Endodermal cell (in vitro differentiated cells): Measurements from ENCODE around the gene PPP1R16B. TPM values are rescaled to one million over a fixed set of nuclear protein-coding genes. Genes with fewer than 3 reads are reported as not detected.
A peak's percentile ranks its signal among the peaks of the same experiment; 100 is the strongest.

Experiments
- DNase-seq: peaks from one replicate; pipeline ENCODE4 v3.0.0-alpha.2; 2017
- H3K27ac ChIP-seq: 2 replicates; pipeline ENCODE4 v1.5.1; 2013; ENCODE audit warnings: mild to moderate bottlenecking, low read depth, low read length, moderate library complexity
- H3K27me3 ChIP-seq: 2 replicates; pipeline ENCODE4 v1.6.1; 2013; ENCODE audit warnings: mild to moderate bottlenecking, low read length, moderate library complexity; ENCODE audit not compliant: insufficient read depth, control insufficient read depth, poor library complexity, severe bottlenecking
- H3K36me3 ChIP-seq: 2 replicates; pipeline ENCODE4 v1.7.0; 2013; ENCODE audit warnings: mild to moderate bottlenecking, low read length, moderate library complexity; ENCODE audit not compliant: control insufficient read depth, insufficient read depth
- H3K4me1 ChIP-seq: one replicate; pipeline ENCODE4 v1.7.0; 2013; ENCODE audit warnings: low read length; ENCODE audit not compliant: control insufficient read depth, insufficient read depth
- H3K4me3 ChIP-seq: 2 replicates; pipeline ENCODE4 v1.5.1; 2013; ENCODE audit warnings: mild to moderate bottlenecking, low read length, moderate library complexity
- H3K9ac ChIP-seq: 2 replicates; pipeline ENCODE4 v1.6.1; 2013; ENCODE audit warnings: mild to moderate bottlenecking, low read length, moderate library complexity; ENCODE audit not compliant: poor library complexity, severe bottlenecking; ENCODE audit errors: extremely low read depth
- H3K9me3 ChIP-seq: 2 replicates; pipeline ENCODE4 v1.6.1; 2013; ENCODE audit warnings: mild to moderate bottlenecking, low read length, moderate library complexity; ENCODE audit not compliant: control insufficient read depth
- H3K27ac Mint-ChIP-seq: 2 replicates; pipeline ENCODE4 v1.8.0; 2020; ENCODE audit warnings: mixed read lengths
- H3K27me3 Mint-ChIP-seq: 2 replicates; pipeline ENCODE4 v1.8.0; 2021; ENCODE audit warnings: mild to moderate bottlenecking, mixed read lengths; ENCODE audit not compliant: insufficient read depth
- H3K36me3 Mint-ChIP-seq: 2 replicates; pipeline ENCODE4 v1.8.0; 2020; ENCODE audit warnings: low read depth, mixed read lengths
- H3K4me1 Mint-ChIP-seq: 2 replicates; pipeline ENCODE4 v1.8.0; 2020; ENCODE audit warnings: mixed read lengths
- H3K4me3 Mint-ChIP-seq: 2 replicates; pipeline ENCODE4 v1.8.0; 2020; ENCODE audit warnings: mild to moderate bottlenecking, moderate library complexity, mixed read lengths
- H3K9me3 Mint-ChIP-seq: 2 replicates; pipeline ENCODE4 v1.8.0; 2020; ENCODE audit warnings: mild to moderate bottlenecking, mixed read lengths
- CTCF ChIP-seq: fragments of 200-600 bp; sonication (generic); conservative IDR thresholded peaks from 2 replicates; pipeline ENCODE4 v1.5.0; 2021; ENCODE audit warnings: antibody characterized with exemption, mild to moderate bottlenecking
- WGBS, 2 experiments: methylation state at CpG; one replicate each; pipeline versions ENCODE4 v1.1.5 to v1.1.7; 2013; ENCODE audit warnings: missing lambda C conversion rate in 2 of 2, mixed read lengths in 1 of 2; ENCODE audit not compliant: insufficient coverage in 1 of 2, insufficient read length in 1 of 2; 5-methylcytosine and 5-hydroxymethylcytosine counted together
- total RNA-seq, 2 donors: library from RNA; stranded (reverse); fragmentation: NEBNext Ultra II Directional in 1 of 2; extraction: Animal tissue kit (Norgen Biotek cat#: 25700) in 1 of 2; gene quantifications; 2 replicates in 1 of 2; 3 replicates in 1 of 2; pipeline ENCODE4 v1.2.1, GENCODE V29; 2021

The PPP1R16B gene
- total RNA-seq, 2 donors from 2014 or later: 6.7 to 15.3 TPM

GRCh38 chr20:38782275-38782674, 23.2 kb upstream of the PPP1R16B start:
- Mint-ChIP-seq H3K27ac (peak overlapping the region; percentile 0), H3K9me3 (no peaks in the 10 kb centered on the region)
- no peak for TF ChIP-seq CTCF

GRCh38 chr20:38787870-38788269, 17.6 kb upstream of the PPP1R16B start:
- no peak for DNase-seq
- Mint-ChIP-seq H3K9me3 (no peaks in the 10 kb centered on the region), H3K4me1 (no peaks in the 10 kb centered on the region), H3K36me3 (no peaks in the 10 kb centered on the region), H3K27me3 (peaks cover 2% of the 10 kb centered on the region), H3K4me3 (no peak overlapping the region), H3K27ac (no peak overlapping the region)
- 91 to 94% methylated on average over 6 to 7 of the region's 7 CpGs for WGBS, 2 experiments
- Histone ChIP-seq H3K4me3 (no peak overlapping the region), H3K9me3 (no peaks in the 10 kb centered on the region), H3K27ac (no peak overlapping the region), H3K36me3 (no peaks in the 10 kb centered on the region), H3K9ac (no peak overlapping the region), H3K27me3 (no peaks in the 10 kb centered on the region), H3K4me1 (no peaks in the 10 kb centered on the region)
- TF ChIP-seq CTCF: no peak

More at GRCh38 chr20:38782275-38782674, 23.2 kb upstream of the PPP1R16B start:
- 87% methylated on average over 3 of the region's 3 CpGs; no CpG with 5 or more reads in 1 of the 2 experiments for WGBS, 2 experiments
- H3K27me3 Mint-ChIP-seq: no peaks in the 10 kb centered on the region
- DNase-seq: no peak
- no peaks in the 10 kb centered on the region for H3K4me1 ChIP-seq
- no peaks in the 10 kb centered on the region for H3K36me3 ChIP-seq
- no peak overlapping the region for H3K4me3 ChIP-seq
- H3K27ac ChIP-seq: no peak overlapping the region
- H3K9me3 ChIP-seq: no peaks in the 10 kb centered on the region
- H3K4me3 Mint-ChIP-seq: no peak overlapping the region
- H3K9ac ChIP-seq: no peak overlapping the region
- H3K27me3 ChIP-seq: no peaks in the 10 kb centered on the region
- peaks cover 10% of the 10 kb centered on the region for H3K4me1 Mint-ChIP-seq
- peaks cover under 1% of the 10 kb centered on the region for H3K36me3 Mint-ChIP-seq

GRCh38 chr20:38789503-38790199, 15.8 kb upstream of the PPP1R16B start:
- H3K27me3 ChIP-seq: no peaks in the 10 kb centered on the region
- no peak overlapping the region for H3K9ac ChIP-seq
- Mint-ChIP-seq H3K4me3 (no peak overlapping the region), H3K27ac (no peak overlapping the region), H3K9me3 (no peaks in the 10 kb centered on the region), H3K36me3 (no peaks in the 10 kb centered on the region), H3K27me3 (peaks cover 2% of the 10 kb centered on the region), H3K4me1 (no peaks in the 10 kb centered on the region)
- H3K9me3 ChIP-seq: no peaks in the 10 kb centered on the region
- H3K36me3 ChIP-seq: no peaks in the 10 kb centered on the region
- H3K4me1 ChIP-seq: no peaks in the 10 kb centered on the region
- WGBS, 2 experiments: 87 to 93% methylated on average over 3 to 7 of the region's 7 CpGs
- no peak for DNase-seq
- no peak overlapping the region for H3K27ac ChIP-seq
- no peak for TF ChIP-seq CTCF
- H3K4me3 ChIP-seq: no peak overlapping the region
